K562 (cell line): Measurements from ENCODE around the gene AGPAT2.

Experiments used
- EGR1 ChIP-seq: fragments of 450-650 bp; conservative IDR thresholded peaks from 2 replicates; pipeline ENCODE4 v1.6.1; 2017; ENCODE audit warnings: mild to moderate bottlenecking
- KLF13 ChIP-seq: fragments of 450-650 bp; IDR thresholded peaks from 2 replicates; pipeline ENCODE4 v1.6.1; 2016; ENCODE audit warnings: missing genetic modification characterization, low read depth, mild to moderate bottlenecking, missing compliant biosample characterization, moderate library complexity, borderline replicate concordance
- NFE2 ChIP-seq: IDR thresholded peaks from 2 replicates; pipeline ENCODE4 v1.6.1; 2014; ENCODE audit warnings: antibody characterized with exemption, low read depth
- RFX1 ChIP-seq: fragments of 450-650 bp; IDR thresholded peaks from 2 replicates; pipeline ENCODE4 v1.6.1; 2016; ENCODE audit warnings: mild to moderate bottlenecking, moderate library complexity
- SP1 ChIP-seq: sonication (generic); formaldehyde crosslinking; IDR thresholded peaks from 2 replicates; pipeline ENCODE4 v1.8.1; 2022; ENCODE audit warnings: mild to moderate bottlenecking, missing genetic modification reagents

- TF ChIP-seq NFE2: no peak
- TF ChIP-seq KLF13 (tag): no peak
- TF ChIP-seq RFX1: no peak
- TF ChIP-seq SP1: no peak
- TF ChIP-seq EGR1: no peak
Observed at GRCh38 chr9:136657974-136658848, 29.0 kb downstream of the AGPAT2 start.
